ENCODE measurements around the gene ZNF256. TPM values are rescaled to one million over a fixed set of nuclear protein-coding genes. Genes with fewer than 3 reads are reported as not detected.
A peak's percentile ranks its signal among the peaks of the same experiment; 100 is the strongest.

Gene ZNF256
- 0.54 and 0.69 TPM in 2 replicates for total RNA-seq (2022)
- percentile 42 among the genes with signal in this experiment for Bru-seq, nascent RNA
- BruChase-seq, experiment 1, labeled RNA remaining after a 6-hour chase = percentile 23 among the genes with signal in this experiment
- BruChase-seq, experiment 2, labeled RNA remaining after a 2-hour chase = percentile 38 among the genes with signal in this experiment
- long read RNA-seq, partial matches to known transcripts = 0 of 1 reads
- long read RNA-seq, other reads (novel, unspliced or antisense) = 0 of 1 reads

- TF ChIP-seq, protein P1, sequence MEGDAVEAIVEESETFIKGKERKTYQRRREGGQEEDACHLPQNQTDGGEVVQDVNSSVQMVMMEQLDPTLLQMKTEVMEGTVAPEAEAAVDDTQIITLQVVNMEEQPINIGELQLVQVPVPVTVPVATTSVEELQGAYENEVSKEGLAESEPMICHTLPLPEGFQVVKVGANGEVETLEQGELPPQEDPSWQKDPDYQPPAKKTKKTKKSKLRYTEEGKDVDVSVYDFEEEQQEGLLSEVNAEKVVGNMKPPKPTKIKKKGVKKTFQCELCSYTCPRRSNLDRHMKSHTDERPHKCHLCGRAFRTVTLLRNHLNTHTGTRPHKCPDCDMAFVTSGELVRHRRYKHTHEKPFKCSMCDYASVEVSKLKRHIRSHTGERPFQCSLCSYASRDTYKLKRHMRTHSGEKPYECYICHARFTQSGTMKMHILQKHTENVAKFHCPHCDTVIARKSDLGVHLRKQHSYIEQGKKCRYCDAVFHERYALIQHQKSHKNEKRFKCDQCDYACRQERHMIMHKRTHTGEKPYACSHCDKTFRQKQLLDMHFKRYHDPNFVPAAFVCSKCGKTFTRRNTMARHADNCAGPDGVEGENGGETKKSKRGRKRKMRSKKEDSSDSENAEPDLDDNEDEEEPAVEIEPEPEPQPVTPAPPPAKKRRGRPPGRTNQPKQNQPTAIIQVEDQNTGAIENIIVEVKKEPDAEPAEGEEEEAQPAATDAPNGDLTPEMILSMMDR (IDR thresholded peaks at IDR 0.05; ENCODE audit: unreplicated experiment) = no peak
- Mint-ChIP-seq H3K4me3 (ENCODE audit: unreplicated experiment) (peak within 1 kb of the TSS; percentile 59), H3K27me3 (ENCODE audit: insufficient read depth, unreplicated experiment) (no peaks in the 10 kb centered on the region), H3K4me1 (ENCODE audit: insufficient read depth, unreplicated experiment) (no peaks in the 10 kb centered on the region), H3K9me3 (ENCODE audit: unreplicated experiment) (peaks cover 32% of the 10 kb centered on the region), H3K27ac (ENCODE audit: low read depth, unreplicated experiment) (no peak within 1 kb of the TSS), H3K36me3 (ENCODE audit: insufficient read depth, unreplicated experiment) (no peaks in the 10 kb centered on the region)
- intact Hi-C loops (cut with micrococcal nuclease) = no loop called here
- BruUV-seq (replicated peaks) = no TSS peak
- DNase-seq (ENCODE audit: unreplicated experiment) = no peak
- ChIA-PET POLR2A (interaction anchor here (0.6 kb wide), 1 partner anchor 12 kb away, joined by 3 read pairs; the partner anchor contains the start of gene ZNF418), CTCF (no interaction called here)
Observed at GRCh38 chr19:57947419-57948134, at the start of gene ZNF256. Gene ZNF256, minus strand, starts transcription at chr19:57947706. Its CDS starts 232 bp downstream, at chr19:57947474.

GRCh38 chr19:57992841-57993240, 45.3 kb upstream of the ZNF256 start:
- intact Hi-C loops (cut with micrococcal nuclease) = no loop called here
- ChIA-PET POLR2A (no interaction called here), CTCF (no interaction called here)
- TF ChIP-seq, protein P1 (IDR thresholded peaks at IDR 0.05; ENCODE audit: unreplicated experiment) = no peak
- H3K9me3 Mint-ChIP-seq (ENCODE audit: unreplicated experiment) = peaks cover 27% of the 10 kb centered on the region
- H3K4me3 Mint-ChIP-seq (ENCODE audit: unreplicated experiment) = no peak overlapping the region
- no peaks in the 10 kb centered on the region for H3K4me1 Mint-ChIP-seq (ENCODE audit: insufficient read depth, unreplicated experiment)
- no TSS peak for BruUV-seq (replicated peaks)
- no peak overlapping the region for H3K27ac Mint-ChIP-seq (ENCODE audit: low read depth, unreplicated experiment)
- no peaks in the 10 kb centered on the region for H3K27me3 Mint-ChIP-seq (ENCODE audit: insufficient read depth, unreplicated experiment)
- DNase-seq (ENCODE audit: unreplicated experiment) = no peak
- no peaks in the 10 kb centered on the region for H3K36me3 Mint-ChIP-seq (ENCODE audit: insufficient read depth, unreplicated experiment)

- BruUV-seq (replicated peaks) = no TSS peak
- TF ChIP-seq, protein P1 (IDR thresholded peaks at IDR 0.05; ENCODE audit: unreplicated experiment) = no peak
- Mint-ChIP-seq H3K27ac (ENCODE audit: low read depth, unreplicated experiment) (no peak overlapping the region), H3K4me3 (ENCODE audit: unreplicated experiment) (no peak overlapping the region), H3K4me1 (ENCODE audit: insufficient read depth, unreplicated experiment) (no peaks in the 10 kb centered on the region), H3K36me3 (ENCODE audit: insufficient read depth, unreplicated experiment) (peaks cover 2% of the 10 kb centered on the region), H3K9me3 (ENCODE audit: unreplicated experiment) (peaks cover 65% of the 10 kb centered on the region), H3K27me3 (ENCODE audit: insufficient read depth, unreplicated experiment) (no peaks in the 10 kb centered on the region)
- intact Hi-C loops (cut with micrococcal nuclease) = no loop called here
- ChIA-PET CTCF (interaction anchor here (0.6 kb wide), 1 partner anchor 34 kb away, joined by 3 read pairs; no protein-coding TSS in a partner anchor), POLR2A (no interaction called here)
- peak; percentile 0 for DNase-seq (ENCODE audit: unreplicated experiment)
Observed at GRCh38 chr19:57978586-57979289, 31.2 kb upstream of the ZNF256 start.

- no TSS peak for BruUV-seq (replicated peaks)
- Mint-ChIP-seq H3K4me3 (ENCODE audit: unreplicated experiment) (no peak within 1 kb of the TSS), H3K4me1 (ENCODE audit: insufficient read depth, unreplicated experiment) (no peaks in the 10 kb centered on the region), H3K27me3 (ENCODE audit: insufficient read depth, unreplicated experiment) (no peaks in the 10 kb centered on the region), H3K27ac (ENCODE audit: low read depth, unreplicated experiment) (no peak within 1 kb of the TSS), H3K9me3 (ENCODE audit: unreplicated experiment) (peaks cover 58% of the 10 kb centered on the region), H3K36me3 (ENCODE audit: insufficient read depth, unreplicated experiment) (peaks cover 7% of the 10 kb centered on the region)
- TF ChIP-seq, protein P1 (IDR thresholded peaks at IDR 0.05; ENCODE audit: unreplicated experiment) = no peak
- intact Hi-C loops (cut with micrococcal nuclease) = no loop called here
- ChIA-PET CTCF (no interaction called here), POLR2A (no interaction called here)
- DNase-seq (ENCODE audit: unreplicated experiment) = no peak
Observed at GRCh38 chr19:57974434-57974833, 26.9 kb upstream of the ZNF256 start, which contains the start of gene C19orf18. Gene C19orf18, minus strand, starts transcription at chr19:57974534. Its CDS starts 102 bp downstream, at chr19:57974432.
